Astrocyte (in vitro differentiated cells and primary cell): ENCODE measurements around the gene GMEB2.

ENCODE experiments used
- CTCF ChIP-seq: IDR thresholded peaks from 2 replicates; pipeline ENCODE4 v1.5.1; 2011; ENCODE audit warnings: low read depth, mild to moderate bottlenecking, inconsistent platforms, low read length, moderate library complexity; ENCODE audit not compliant: insufficient read depth
- EZH2 ChIP-seq: IDR thresholded peaks from 2 replicates; pipeline ENCODE4 v1.6.1; 2012; ENCODE audit warnings: mild to moderate bottlenecking, low read length, inconsistent platforms; ENCODE audit not compliant: insufficient read depth

GRCh38 chr20:63596423-63596822, 30.5 kb downstream of the GMEB2 start:
- TF ChIP-seq CTCF, result no peak
- no peak for TF ChIP-seq EZH2
